K562 (cell line): Measurements from ENCODE around the gene CAPN5. TPM values are rescaled to one million over a fixed set of nuclear protein-coding genes. Genes with fewer than 3 reads are reported as not detected.

Experiments
- ATAC-seq: fragments of 200-7000 bp; cut with Tn5 transposase; 3 replicates; pipeline ENCODE4 v1.9.1; 2020; ENCODE audit warnings: moderate library complexity
- BruUV-seq: library from RNA; stranded (reverse); fragments of 400-500 nt; replicated peaks from 2 replicates; lab custom pipeline; 2021; lab: Mats Ljungman, UMichigan
- CTCF ChIA-PET: fragments of 300-600 bp; formaldehyde crosslinking; extraction: SDS; loops from one replicate; lab custom pipeline; 2021; ENCODE audit warnings: low intra/inter-chr PET ratio; lab: Yijun Ruan, JAX
- POLR2A ChIA-PET: fragments of 300-600, 350-650 bp; sonication (Branson Sonifier 250); formaldehyde crosslinking; extraction: SDS; loops from one replicate; lab custom pipeline; 2021; ENCODE audit warnings: antibody characterized with exemption, inconsistent platforms; lab: Yijun Ruan, JAX
- DNase-seq, 4 experiments: peaks; one replicate each; pipeline versions ENCODE4 v3.0.0 to v3.0.0-alpha.2; 2011 to 2018; ENCODE audit warnings: low spot score in 3 of 4, mixed read lengths in 3 of 4; ENCODE audit errors: extremely low read depth in 1 of 4
- FAIRE-seq: peaks from 2 replicates; lab custom pipeline; 2011; peaks lifted over from hg19 to GRCh38; lab: Jason Lieb, UNC
- H2AFZ ChIP-seq: 2 replicates; pipeline ENCODE4 v1.6.0; 2011; ENCODE audit warnings: low read depth, low read length, control low read depth, inconsistent platforms
- H3K27ac ChIP-seq: fragments of 200-600 bp; 3 replicates; pipeline ENCODE4 v1.8.0; 2011; ENCODE audit warnings: low read depth, mild to moderate bottlenecking, control low read depth, inconsistent platforms, low read length, moderate library complexity, mixed read lengths; ENCODE audit errors: extremely low read depth
- H3K27me3 ChIP-seq, 2 experiments: fragments of 300-600 bp in 1 of 2; 2 replicates in 1 of 2; 3 replicates in 1 of 2; pipeline versions ENCODE4 v1.6.0 to v1.8.0; 2011; ENCODE audit warnings: inconsistent platforms in 2 of 2, low read length in 2 of 2, mild to moderate bottlenecking in 1 of 2, mixed read lengths in 1 of 2, moderate library complexity in 1 of 2; ENCODE audit not compliant: control insufficient read depth in 2 of 2, insufficient read depth in 2 of 2
- H3K36me3 ChIP-seq: fragments of 300-600 bp; 3 replicates; pipeline ENCODE4 v1.8.0; 2011; ENCODE audit warnings: mild to moderate bottlenecking, low read length, inconsistent platforms; ENCODE audit not compliant: control insufficient read depth, insufficient read depth
- H3K4me1 ChIP-seq, 2 experiments: fragments of 200-600 bp in 1 of 2; replicated peaks in 1 of 2; 2 replicates in 1 of 2; 3 replicates in 1 of 2; pipeline versions ENCODE4 v1.5.1 to v1.8.0; 2011; ENCODE audit warnings: inconsistent platforms in 2 of 2, low read length in 2 of 2, mild to moderate bottlenecking in 1 of 2, mixed read lengths in 1 of 2, moderate library complexity in 1 of 2; ENCODE audit not compliant: control insufficient read depth in 2 of 2, insufficient read depth in 2 of 2
- H3K4me2 ChIP-seq: 2 replicates; pipeline ENCODE4 v1.6.1; 2011; ENCODE audit warnings: low read length, control low read depth, inconsistent platforms, mixed read lengths; ENCODE audit not compliant: insufficient read depth
- H3K4me3 ChIP-seq: fragments of 200-600 bp; sonication (generic), shearing (Covaris generic); 2 replicates; pipeline ENCODE4 v1.5.1; 2016; ENCODE audit warnings: control low read depth, inconsistent platforms
- H3K79me2 ChIP-seq: fragments of 200-600 bp; 3 replicates; pipeline ENCODE4 v1.8.0; 2011; ENCODE audit warnings: low read length, inconsistent platforms; ENCODE audit not compliant: control insufficient read depth, insufficient read depth
- H3K9ac ChIP-seq, 2 experiments: 2 replicates each; pipeline versions ENCODE4 v1.6.0 to v1.6.1; 2011; ENCODE audit warnings: low read depth in 2 of 2, low read length in 2 of 2, control low read depth in 1 of 2, inconsistent platforms in 1 of 2, mild to moderate bottlenecking in 1 of 2, mixed read lengths in 1 of 2; ENCODE audit not compliant: insufficient read depth in 1 of 2
- H3K9me1 ChIP-seq: one replicate; pipeline ENCODE4 v1.6.0; 2011; ENCODE audit warnings: inconsistent platforms, mild to moderate bottlenecking, low read length, moderate library complexity; ENCODE audit not compliant: control insufficient read depth, insufficient read depth
- H3K9me3 ChIP-seq: replicated peaks from 2 replicates; pipeline ENCODE4 v1.5.1; 2011; ENCODE audit warnings: low read depth, low read length, inconsistent platforms; ENCODE audit not compliant: control insufficient read depth, insufficient read depth
- H4K20me1 ChIP-seq: replicated peaks from 2 replicates; pipeline ENCODE4 v1.6.1; 2011; ENCODE audit warnings: low read length, inconsistent platforms, mixed read lengths; ENCODE audit not compliant: control insufficient read depth, insufficient read depth
- ASH1L ChIP-seq: fragments of 450-650 bp; IDR thresholded peaks from 2 replicates; pipeline ENCODE4 v1.6.1; 2018; ENCODE audit warnings: borderline replicate concordance, mild to moderate bottlenecking, low read depth; ENCODE audit not compliant: partially characterized antibody
- MITF ChIP-seq: IDR thresholded peaks from 2 replicates; pipeline ENCODE4 v1.6.1; 2014; ENCODE audit warnings: antibody characterized with exemption
- RBM25 ChIP-seq: fragments of 200-400 bp; formaldehyde crosslinking; IDR thresholded peaks from 2 replicates; pipeline ENCODE4 v1.6.1; 2018; ENCODE audit warnings: low read length, low read depth, moderate library complexity; ENCODE audit not compliant: severe bottlenecking
- YBX1 ChIP-seq: fragments of 450-650 bp; IDR thresholded peaks from 2 replicates; pipeline ENCODE4 v1.7.1; 2016; ENCODE audit warnings: mild to moderate bottlenecking
- ZNF274 ChIP-seq: IDR thresholded peaks from 2 replicates; pipeline ENCODE4 v1.6.1; 2011; ENCODE audit warnings: low read depth, mild to moderate bottlenecking, low read length, moderate library complexity, borderline replicate concordance
- ZNF764 ChIP-seq: fragments of 250-450 bp; sonication (Bioruptor Pico); IDR thresholded peaks from 2 replicates; pipeline ENCODE4 v1.4.0; 2020; ENCODE audit warnings: low read depth, mild to moderate bottlenecking, moderate library complexity
- WGBS: fragments of 100-300 bp; shearing (Covaris generic); methylation state at CpG from one replicate; pipeline ENCODE4 v1.1.6; 2016; ENCODE audit warnings: low coverage, mixed read lengths; ENCODE audit not compliant: insufficient coverage; ENCODE audit errors: missing lambda C conversion rate; 5-methylcytosine and 5-hydroxymethylcytosine counted together
- in situ Hi-C: fragments of 300-500 bp; cut with MboI; formaldehyde crosslinking; loops from 4 replicates; pipeline ENCODE4 v1.15.0; 2018; ENCODE audit warnings: inconsistent platforms, mixed read lengths
- intact Hi-C: fragments of 100-400 bp; cut with micrococcal nuclease; formaldehyde crosslinking; loops from 2 replicates; pipeline ENCODE4 v1.14.2; 2022
- polyA plus RNA-seq, 8 experiments: library from polyadenylated mRNA; depleted of rRNA in 4 of 8; stranded (reverse) in 5 of 8; unstranded in 3 of 8; fragments of >200 nt; fragmentation: Nextera tagmentation in 2 of 8; fragmentation: Illumina TruSeq in 1 of 8; extraction: Ambion mirVana in 2 of 8; extraction: Trizol in 1 of 8; gene quantifications; 2 replicates each; pipeline versions ENCODE4 v1.2.1 to v1.2.3, GENCODE V29; 2011 to 2014; ENCODE audit warnings: inconsistent platforms in 1 of 8, missing spikeins in 1 of 8
- total RNA-seq, 7 experiments: library from RNA; depleted of rRNA in 6 of 7; stranded (reverse); fragments of >200 nt in 6 of 7; fragmentation: Illumina TruSeq in 2 of 7; extraction: Trizol in 2 of 7; gene quantifications; 2 replicates each; pipeline versions ENCODE4 v1.2.1 to v1.2.3, GENCODE V29; 2011 to 2021; ENCODE audit warnings: low replicate concordance in 1 of 7

The CAPN5 gene
- total and polyA plus RNA-seq, 9 of the 15 experiments (the other 6 are each of a cell fraction or from before 2014, with no cell fraction given), result 0.04 to 0.44 (median 0.14) TPM; not detected in 2

GRCh38 chr11:77141475-77141874 is 74.7 kb downstream of the CAPN5 start:
- H3K36me3 ChIP-seq, result no peaks in the 10 kb centered on the region
- H3K27ac ChIP-seq, result no peak overlapping the region
- in situ Hi-C loops, result no loop called here
- peaks cover 15 to 57% of the 10 kb centered on the region in 2 experiments; a peak in 3 of 5 replicates for H3K27me3 ChIP-seq
- no peak overlapping the region for H3K9ac ChIP-seq
- H2AFZ ChIP-seq, result no peak overlapping the region
- ATAC-seq, result no peak
- 13% methylated on average over 4 of the region's 4 CpGs for WGBS
- H3K79me2 ChIP-seq, result no peaks in the 10 kb centered on the region
- DNase-seq, result no peak
- no peak overlapping the region for H3K4me2 ChIP-seq
- TF ChIP-seq RBM25 (peak; percentile 41), ASH1L (no peak), YBX1 (no peak), ZNF274 (no peak), ZNF764 (CRISPR knock-in tag) (no peak), MITF (no peak)
- no peaks in the 10 kb centered on the region for H3K9me1 ChIP-seq
- intact Hi-C loops, result no loop called here
- POLR2A ChIA-PET, result interaction anchor here (1.0 to 1.1 kb wide), 2 partner anchors 8 to 10 kb away, joined by 3 read pairs; no protein-coding TSS in a partner anchor
- 0 out of 2 replicates have a peak, but pooled peaks cover 4% of the 10 kb centered on the region for H4K20me1 ChIP-seq
- no TSS peak for BruUV-seq
- no peak overlapping the region for H3K4me3 ChIP-seq
- peaks cover 0 to 7% of the 10 kb centered on the region in 2 experiments; a peak in 2 of 5 replicates for H3K4me1 ChIP-seq
- no peak for FAIRE-seq
- CTCF ChIA-PET, result no interaction called here
- no peaks in the 10 kb centered on the region for H3K9me3 ChIP-seq
